H1 (cell line): ENCODE results near the gene SLIT3.

Experiments
- BRCA1 ChIP-seq: IDR thresholded peaks from 2 replicates; pipeline ENCODE4 v1.6.1; 2012; ENCODE audit warnings: low read depth, low read length, improper control_type of control experiment
- CTCF ChIP-seq, 3 experiments: IDR thresholded peaks; 1 replicate in 2 of 3; 2 replicates in 1 of 3; pipeline versions ENCODE4 v1.5.1 to v1.6.1; 2011; ENCODE audit warnings: low read length in 3 of 3, mild to moderate bottlenecking in 3 of 3, inconsistent platforms in 2 of 3, low read depth in 1 of 3, moderate library complexity in 1 of 3; ENCODE audit not compliant: insufficient read depth in 1 of 3; ENCODE audit errors: control extremely low read depth in 1 of 3
- EP300 ChIP-seq, 2 experiments: IDR thresholded peaks; 1 replicate in 1 of 2; 2 replicates in 1 of 2; pipeline ENCODE4 v1.6.1; 2011 to 2012; ENCODE audit warnings: low read depth in 2 of 2, low read length in 2 of 2, mild to moderate bottlenecking in 2 of 2, borderline replicate concordance in 1 of 2, inconsistent platforms in 1 of 2, moderate library complexity in 1 of 2
- EZH2 ChIP-seq: fragments of 200-600 bp; sonication (generic); IDR thresholded peaks from 2 replicates; pipeline ENCODE4 v1.7.1; 2012; ENCODE audit warnings: low read depth, mild to moderate bottlenecking, moderate library complexity, low read length, inconsistent platforms; ENCODE audit not compliant: severe bottlenecking
- GABPA ChIP-seq: IDR thresholded peaks from 2 replicates; pipeline ENCODE4 v1.6.1; 2011; ENCODE audit warnings: mild to moderate bottlenecking, low read length, moderate library complexity, borderline replicate concordance; ENCODE audit not compliant: insufficient read depth
- NANOG ChIP-seq: IDR thresholded peaks from 2 replicates; pipeline ENCODE4 v1.6.1; 2011; ENCODE audit warnings: low read length, low read depth, mild to moderate bottlenecking, inconsistent platforms; ENCODE audit not compliant: insufficient read depth, poor library complexity, severe bottlenecking

DNA sequence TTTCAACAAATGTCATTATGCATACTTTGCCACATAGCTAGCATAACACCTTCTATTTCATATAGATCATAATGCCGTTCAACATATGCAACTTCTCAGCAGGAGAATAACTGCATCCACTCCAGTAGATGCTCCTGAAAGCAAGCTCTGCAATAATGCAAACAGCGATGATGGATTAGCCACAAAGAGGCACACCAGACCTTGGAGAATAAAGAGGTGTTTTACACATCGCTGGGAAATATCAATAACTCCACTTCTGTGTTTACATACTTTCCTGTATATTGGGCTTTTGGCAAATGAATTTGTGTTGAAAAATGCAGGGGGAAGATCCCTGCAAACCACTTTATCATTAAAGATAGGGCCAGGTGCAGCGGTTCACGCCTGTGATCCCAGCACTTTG lies 450.3 kb downstream of the SLIT3 start:
- TF ChIP-seq EZH2, result no peak
- TF ChIP-seq CTCF (IDR thresholded peaks at IDR 0.05; ENCODE audit: control extremely low read depth in 1 of 3, insufficient read depth in 1 of 3, low read depth in 1 of 3, low read length in 3 of 3), result no peak
- TF ChIP-seq GABPA, result no peak
- TF ChIP-seq NANOG, result no peak
- TF ChIP-seq BRCA1, result no peak
- TF ChIP-seq EP300 (IDR thresholded peaks at IDR 0.05; ENCODE audit: borderline replicate concordance in 1 of 2, low read depth in 2 of 2, low read length in 2 of 2), result no peak
